ENCODE measurements around the gene CHKA.
"Not testable (repeated sequence)": the region's sequence is repeated elsewhere in the genome, so short reads cannot be mapped to it uniquely, and the experiment has no call there.

Gene CHKA

GRCh38 chr11:68115285-68115684 lies 5.9 kb downstream of the CHKA start:
- DNase-seq: no peak

- no peak for DNase-seq
Measured at GRCh38 chr11:68113986-68114385, 7.2 kb downstream of the CHKA start.

GRCh38 chr11:68107689-68108088 lies 13.5 kb downstream of the CHKA start:
- DNase-seq: no peak

GRCh38 chr11:68106165-68106940 lies 14.8 kb downstream of the CHKA start:
- no peak for DNase-seq

GRCh38 chr11:68099474-68100405 lies 21.4 kb downstream of the CHKA start:
- peak; percentile 26 for DNase-seq

- DNase-seq: no peak
Measured at GRCh38 chr11:68099057-68099456, 22.1 kb downstream of the CHKA start.

GRCh38 chr11:68096962-68097361 lies 24.2 kb downstream of the CHKA start:
- no peak for DNase-seq

- DNase-seq: no peak
Measured at GRCh38 chr11:68093565-68093964, 27.6 kb downstream of the CHKA start.

GRCh38 chr11:68092946-68093345 lies 28.2 kb downstream of the CHKA start:
- DNase-seq: not testable (repeated sequence)

GRCh38 chr11:68092411-68092810 lies 28.8 kb downstream of the CHKA start:
- no peak for DNase-seq

GRCh38 chr11:68090706-68091105 lies 30.5 kb downstream of the CHKA start:
- no peak for DNase-seq

GRCh38 chr11:68090287-68090686 lies 30.9 kb downstream of the CHKA start:
- DNase-seq: no peak

GRCh38 chr11:68089679-68090078 lies 31.5 kb downstream of the CHKA start:
- DNase-seq: no peak

- no peak for DNase-seq
Measured at GRCh38 chr11:68083517-68083916, 37.7 kb downstream of the CHKA start.

- no peak for DNase-seq
Measured at GRCh38 chr11:68082481-68082880, 38.7 kb downstream of the CHKA start.

GRCh38 chr11:68081691-68082090 lies 39.5 kb downstream of the CHKA start:
- DNase-seq: no peak

GRCh38 chr11:68080860-68081259 lies 40.3 kb downstream of the CHKA start:
- DNase-seq: no peak

GRCh38 chr11:68077617-68078582 lies 43.3 kb downstream of the CHKA start:
- DNase-seq: no peak

- no peak for DNase-seq
Measured at GRCh38 chr11:68076371-68077042, 44.7 kb downstream of the CHKA start.

GRCh38 chr11:68074584-68075352 lies 46.4 kb downstream of the CHKA start:
- DNase-seq: no peak

GRCh38 chr11:68071281-68072048 lies 49.7 kb downstream of the CHKA start:
- DNase-seq: no peak
